Measurements from ENCODE around the gene RABGAP1L.

GRCh38 chr1:174337000-174337681 is 177.8 kb downstream of the RABGAP1L start:
- TF ChIP-seq SUZ12 (IDR thresholded peaks at IDR 0.05; ENCODE audit: extremely low read depth, insufficient read depth, insufficient read length) (no peak), ZNF274 (IDR thresholded peaks at IDR 0.05; ENCODE audit: low read depth, low read length) (no peak), YY1 (IDR thresholded peaks at IDR 0.05; ENCODE audit: insufficient read depth, insufficient read length) (no peak)

Data from NT2/D1 (cell line).